Progenitor cell of endocrine pancreas (in vitro differentiated cells): ENCODE data around the gene SCRN1. TPM values are rescaled to one million over a fixed set of nuclear protein-coding genes. Genes with fewer than 3 reads are reported as not detected.

Source experiments
- DNase-seq: peaks from one replicate; pipeline ENCODE4 v3.0.0; 2021; ENCODE audit warnings: low spot score; ENCODE audit not compliant: unreplicated experiment
- H3K27ac Mint-ChIP-seq: 2 replicates; pipeline ENCODE4 v1.8.0; 2021; ENCODE audit warnings: mild to moderate bottlenecking, moderate library complexity, mixed read lengths
- H3K27me3 Mint-ChIP-seq: 2 replicates; pipeline ENCODE4 v1.8.0; 2021; ENCODE audit warnings: mixed read lengths
- H3K36me3 Mint-ChIP-seq: 2 replicates; pipeline ENCODE4 v1.8.0; 2022; ENCODE audit warnings: mixed read lengths; ENCODE audit not compliant: insufficient read depth
- H3K4me1 Mint-ChIP-seq: 2 replicates; pipeline ENCODE4 v1.8.0; 2021; ENCODE audit warnings: low read depth, mixed read lengths
- H3K4me3 Mint-ChIP-seq: 2 replicates; pipeline ENCODE4 v1.8.0; 2021; ENCODE audit warnings: low read depth, mild to moderate bottlenecking, moderate library complexity, mixed read lengths
- H3K9me3 Mint-ChIP-seq: 2 replicates; pipeline ENCODE4 v1.8.0; 2021; ENCODE audit warnings: low read depth, mixed read lengths
- CTCF ChIP-seq: fragments of 200-600 bp; sonication (generic); IDR thresholded peaks from one replicate; pipeline ENCODE4 v1.5.0; 2021; ENCODE audit warnings: antibody characterized with exemption, mild to moderate bottlenecking; ENCODE audit not compliant: unreplicated experiment
- total RNA-seq: library from RNA; stranded (reverse); gene quantifications from 2 replicates; pipeline ENCODE4 v1.2.1, GENCODE V29; 2021

SCRN1 gene
- total RNA-seq, 1 donor from 2014 or later = 53.4 TPM

DNA sequence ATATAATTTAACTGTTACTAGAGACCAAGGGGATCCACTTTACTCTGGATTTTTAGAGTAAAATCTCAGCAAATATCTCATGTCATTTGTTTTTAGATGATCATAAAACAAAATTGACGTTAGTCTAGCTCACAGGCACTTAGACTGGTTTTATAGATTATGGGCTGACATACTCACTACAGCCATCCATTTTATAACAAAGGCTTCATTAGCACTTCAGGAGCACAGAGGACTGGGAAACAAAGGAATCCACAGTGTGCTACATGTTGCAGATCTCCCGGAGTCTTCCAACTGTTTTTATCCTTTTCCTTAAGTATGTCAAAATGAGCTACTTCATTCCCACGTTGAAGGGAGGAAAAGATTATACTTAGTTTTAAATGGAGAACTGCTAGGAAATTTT lies 15.9 kb upstream of the SCRN1 start:
- H3K27me3 Mint-ChIP-seq = no peaks in the 10 kb centered on the region

DNA sequence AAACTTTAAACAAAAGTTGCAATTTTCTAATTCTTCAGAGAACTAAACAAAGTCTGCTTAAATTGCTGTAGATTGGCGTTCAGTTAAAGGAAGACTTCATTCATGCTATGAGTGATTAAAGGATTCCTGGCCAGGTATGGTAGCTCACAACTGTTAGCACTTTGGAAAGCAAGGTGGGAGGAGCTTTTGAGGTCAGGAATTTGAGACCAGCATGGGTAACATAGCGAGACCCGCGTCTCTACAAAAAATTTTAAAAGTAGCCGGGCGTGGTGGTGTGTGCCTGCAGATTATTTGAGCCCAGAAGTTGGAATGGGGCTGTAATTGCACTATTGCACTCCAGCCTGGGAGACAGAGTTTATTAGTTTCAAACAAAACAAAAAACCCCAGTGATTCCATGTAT lies 13.5 kb upstream of the SCRN1 start:
- H3K4me3 Mint-ChIP-seq = no peak overlapping the region
- H3K4me1 Mint-ChIP-seq = peaks cover 2% of the 10 kb centered on the region
- no peaks in the 10 kb centered on the region for H3K9me3 Mint-ChIP-seq
- no peak for TF ChIP-seq CTCF
- H3K27me3 Mint-ChIP-seq = no peaks in the 10 kb centered on the region
- H3K27ac Mint-ChIP-seq = no peak overlapping the region
- no peak for DNase-seq
- H3K36me3 Mint-ChIP-seq = no peaks in the 10 kb centered on the region

More for the DNA sequence above, 15.9 kb upstream of the SCRN1 start:
- Mint-ChIP-seq H3K36me3 (no peaks in the 10 kb centered on the region), H3K9me3 (no peaks in the 10 kb centered on the region), H3K4me3 (no peak overlapping the region), H3K27ac (no peak overlapping the region), H3K4me1 (peaks cover 4% of the 10 kb centered on the region)
- TF ChIP-seq CTCF = no peak
- DNase-seq = no peak

DNA sequence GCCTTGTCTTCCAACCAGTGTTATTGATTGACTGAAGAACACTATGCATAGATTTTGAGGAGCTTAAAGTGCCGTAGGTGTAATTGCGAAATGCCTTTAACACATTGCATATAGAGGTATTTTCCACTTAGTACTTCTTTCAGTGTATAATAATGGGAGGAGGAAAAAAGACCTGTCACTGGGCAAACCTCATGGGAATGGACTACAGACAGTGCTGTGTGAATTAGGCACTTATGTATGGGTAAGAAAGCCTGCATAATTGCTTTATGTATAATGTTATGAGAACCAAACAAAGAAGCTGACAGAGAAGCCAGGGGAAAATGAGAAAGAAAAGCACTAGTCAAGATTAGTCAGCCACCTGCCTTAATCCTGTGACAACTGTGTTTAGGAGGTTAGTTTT lies 12.4 kb upstream of the SCRN1 start:
- Mint-ChIP-seq H3K4me3 (no peak overlapping the region), H3K4me1 (peaks cover 2% of the 10 kb centered on the region), H3K9me3 (peaks cover 3% of the 10 kb centered on the region), H3K27me3 (no peaks in the 10 kb centered on the region), H3K36me3 (no peaks in the 10 kb centered on the region), H3K27ac (no peak overlapping the region)
- TF ChIP-seq CTCF = no peak
- no peak for DNase-seq

GRCh38 chr7:29998489-29998888 lies 8.9 kb upstream of the SCRN1 start:
- DNase-seq = no peak
- Mint-ChIP-seq H3K27ac (no peak overlapping the region), H3K36me3 (no peaks in the 10 kb centered on the region), H3K4me1 (peaks cover 2% of the 10 kb centered on the region), H3K9me3 (peaks cover 16% of the 10 kb centered on the region), H3K4me3 (no peak overlapping the region), H3K27me3 (no peaks in the 10 kb centered on the region)
- no peak for TF ChIP-seq CTCF

GRCh38 chr7:29996321-29996720 lies 6.7 kb upstream of the SCRN1 start:
- Mint-ChIP-seq H3K4me3 (no peak overlapping the region), H3K27me3 (no peaks in the 10 kb centered on the region), H3K4me1 (no peaks in the 10 kb centered on the region), H3K27ac (no peak overlapping the region), H3K9me3 (peaks cover 19% of the 10 kb centered on the region), H3K36me3 (no peaks in the 10 kb centered on the region)
- no peak for DNase-seq
- TF ChIP-seq CTCF = no peak
